ENCODE data around the gene MON1A.

Gene MON1A

DNA sequence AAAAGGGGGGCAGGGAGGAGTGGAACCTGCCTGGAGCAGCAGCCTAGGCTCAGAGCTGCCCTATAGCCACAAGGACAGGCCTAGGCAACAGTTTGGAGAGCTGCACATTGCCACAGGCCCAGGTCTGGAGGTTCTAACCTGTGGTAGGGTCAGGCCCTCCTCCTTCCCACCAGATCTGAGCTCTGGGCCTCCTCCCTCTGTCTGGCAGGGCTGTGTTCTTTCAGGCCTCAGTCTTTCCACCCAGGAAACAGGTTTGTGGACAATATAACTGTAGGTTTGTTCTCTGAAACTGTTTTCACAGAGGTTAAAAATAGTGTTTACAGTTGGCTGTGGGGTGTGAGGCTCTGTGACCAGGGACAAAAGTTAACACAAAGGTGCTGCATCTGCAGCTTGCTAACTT is 50.9 kb downstream of the MON1A start:
- TF ChIP-seq, protein P1, sequence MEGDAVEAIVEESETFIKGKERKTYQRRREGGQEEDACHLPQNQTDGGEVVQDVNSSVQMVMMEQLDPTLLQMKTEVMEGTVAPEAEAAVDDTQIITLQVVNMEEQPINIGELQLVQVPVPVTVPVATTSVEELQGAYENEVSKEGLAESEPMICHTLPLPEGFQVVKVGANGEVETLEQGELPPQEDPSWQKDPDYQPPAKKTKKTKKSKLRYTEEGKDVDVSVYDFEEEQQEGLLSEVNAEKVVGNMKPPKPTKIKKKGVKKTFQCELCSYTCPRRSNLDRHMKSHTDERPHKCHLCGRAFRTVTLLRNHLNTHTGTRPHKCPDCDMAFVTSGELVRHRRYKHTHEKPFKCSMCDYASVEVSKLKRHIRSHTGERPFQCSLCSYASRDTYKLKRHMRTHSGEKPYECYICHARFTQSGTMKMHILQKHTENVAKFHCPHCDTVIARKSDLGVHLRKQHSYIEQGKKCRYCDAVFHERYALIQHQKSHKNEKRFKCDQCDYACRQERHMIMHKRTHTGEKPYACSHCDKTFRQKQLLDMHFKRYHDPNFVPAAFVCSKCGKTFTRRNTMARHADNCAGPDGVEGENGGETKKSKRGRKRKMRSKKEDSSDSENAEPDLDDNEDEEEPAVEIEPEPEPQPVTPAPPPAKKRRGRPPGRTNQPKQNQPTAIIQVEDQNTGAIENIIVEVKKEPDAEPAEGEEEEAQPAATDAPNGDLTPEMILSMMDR (IDR thresholded peaks at IDR 0.05; ENCODE audit: borderline replicate concordance, control extremely low read depth, extremely low read depth, insufficient read depth, missing control alignments), result no peak
- in situ Hi-C loops (cut with MboI; ENCODE audit: low sequenced_read_pairs, unreplicated experiment), result no loop called here
- DNase-seq (ENCODE audit: low spot score), result no peak

DNA sequence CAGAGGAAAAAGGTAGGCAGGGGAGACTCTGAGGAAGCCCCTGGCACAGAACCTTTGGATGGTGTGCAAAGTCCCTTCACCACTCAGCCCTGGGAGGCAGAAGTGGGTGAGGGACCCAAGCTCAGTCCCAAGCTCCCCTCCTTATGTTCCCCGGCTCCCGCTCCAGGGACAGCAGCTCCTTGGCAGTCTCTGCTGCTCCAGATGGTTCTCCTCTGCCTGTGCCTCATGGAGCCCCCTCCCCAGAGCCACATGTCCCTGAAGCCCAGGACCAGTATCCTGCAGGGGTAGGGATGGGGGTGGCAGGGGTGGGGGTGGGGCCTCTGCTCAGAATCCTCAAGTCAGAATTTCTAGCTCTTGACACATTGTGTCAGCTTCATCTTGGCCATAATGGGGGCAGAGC is 51.9 kb downstream of the MON1A start:
- in situ Hi-C loops (cut with MboI; ENCODE audit: low sequenced_read_pairs, unreplicated experiment), result no loop called here
- no peak for DNase-seq (ENCODE audit: low spot score)
- TF ChIP-seq, protein P1 (IDR thresholded peaks at IDR 0.05; ENCODE audit: borderline replicate concordance, control extremely low read depth, extremely low read depth, insufficient read depth, missing control alignments), result no peak

DNA sequence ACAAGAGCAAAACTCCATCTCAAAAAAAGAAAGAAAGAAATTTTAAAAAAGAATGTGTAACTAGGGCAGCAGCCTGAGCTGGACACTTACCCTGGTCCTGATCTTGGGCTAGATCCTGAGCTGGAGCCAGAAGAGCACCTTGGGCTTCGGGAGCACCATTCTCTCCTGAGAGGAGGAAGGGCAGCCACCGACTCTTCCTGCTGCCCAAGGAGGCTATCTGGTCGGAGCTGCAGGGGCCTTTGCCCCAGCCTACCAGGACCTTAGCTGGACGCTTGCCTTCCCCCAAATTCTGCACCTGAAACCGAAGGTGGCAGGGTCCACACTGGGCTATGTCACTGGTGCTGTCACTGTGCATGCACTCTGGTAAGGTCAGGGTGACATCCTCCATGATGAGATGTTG is 53.0 kb downstream of the MON1A start:
- TF ChIP-seq, protein P1 (IDR thresholded peaks at IDR 0.05; ENCODE audit: borderline replicate concordance, control extremely low read depth, extremely low read depth, insufficient read depth, missing control alignments), result no peak
- DNase-seq (ENCODE audit: low spot score), result no peak
- in situ Hi-C loops (cut with MboI; ENCODE audit: low sequenced_read_pairs, unreplicated experiment), result no loop called here

DNA sequence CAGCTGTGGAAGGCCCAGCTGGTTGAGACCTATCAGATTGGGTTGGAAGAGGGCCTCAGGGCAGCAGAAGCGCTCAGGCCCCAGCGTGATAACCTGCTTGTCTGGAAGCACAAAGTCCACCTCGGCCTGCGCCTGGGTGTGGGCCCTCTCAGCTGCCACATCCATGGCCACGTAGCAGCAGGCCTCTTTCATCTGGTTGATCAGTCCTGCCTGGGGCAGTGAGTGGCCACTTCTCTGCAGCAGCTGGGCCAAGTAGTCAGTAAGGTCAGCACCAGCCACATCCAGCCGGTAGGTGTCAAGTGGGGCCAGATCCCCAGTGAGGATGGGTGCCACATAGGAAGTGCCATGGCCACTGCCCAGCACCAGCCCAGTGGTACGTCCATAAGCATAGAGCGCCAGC is 56.0 kb downstream of the MON1A start:
- TF ChIP-seq, protein P1 (IDR thresholded peaks at IDR 0.05; ENCODE audit: borderline replicate concordance, control extremely low read depth, extremely low read depth, insufficient read depth, missing control alignments), result no peak
- no peak for DNase-seq (ENCODE audit: low spot score)
- in situ Hi-C loops (cut with MboI; ENCODE audit: low sequenced_read_pairs, unreplicated experiment), result no loop called here

DNA sequence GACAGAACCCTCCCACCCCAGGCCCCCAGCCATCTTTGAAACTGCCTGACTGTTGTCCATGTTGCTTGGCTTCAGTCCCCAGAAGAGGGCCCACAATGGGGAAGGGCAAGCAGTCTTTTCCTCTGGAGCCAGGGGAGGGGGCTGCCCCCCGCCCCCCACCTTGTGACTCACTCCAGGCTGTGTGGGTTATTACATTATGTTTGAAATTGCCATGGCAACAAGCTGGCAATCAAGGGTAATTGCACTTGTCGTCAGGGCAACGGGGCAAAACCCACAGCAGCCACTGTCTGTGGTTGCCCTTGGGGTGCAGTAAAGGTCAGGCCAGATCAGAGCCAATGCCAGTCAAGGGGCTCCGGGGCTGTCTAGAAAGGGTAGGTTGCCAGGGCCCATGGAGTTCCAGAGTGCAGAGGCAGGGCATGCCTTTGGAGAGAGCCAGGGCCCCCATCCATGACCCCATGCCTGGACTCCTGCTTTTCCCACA is 56.8 kb downstream of the MON1A start:
- in situ Hi-C loops (cut with MboI; ENCODE audit: low sequenced_read_pairs, unreplicated experiment), result no loop called here
- DNase-seq (ENCODE audit: low spot score), result no peak
- TF ChIP-seq, protein P1 (IDR thresholded peaks at IDR 0.05; ENCODE audit: borderline replicate concordance, control extremely low read depth, extremely low read depth, insufficient read depth, missing control alignments), result no peak

DNA sequence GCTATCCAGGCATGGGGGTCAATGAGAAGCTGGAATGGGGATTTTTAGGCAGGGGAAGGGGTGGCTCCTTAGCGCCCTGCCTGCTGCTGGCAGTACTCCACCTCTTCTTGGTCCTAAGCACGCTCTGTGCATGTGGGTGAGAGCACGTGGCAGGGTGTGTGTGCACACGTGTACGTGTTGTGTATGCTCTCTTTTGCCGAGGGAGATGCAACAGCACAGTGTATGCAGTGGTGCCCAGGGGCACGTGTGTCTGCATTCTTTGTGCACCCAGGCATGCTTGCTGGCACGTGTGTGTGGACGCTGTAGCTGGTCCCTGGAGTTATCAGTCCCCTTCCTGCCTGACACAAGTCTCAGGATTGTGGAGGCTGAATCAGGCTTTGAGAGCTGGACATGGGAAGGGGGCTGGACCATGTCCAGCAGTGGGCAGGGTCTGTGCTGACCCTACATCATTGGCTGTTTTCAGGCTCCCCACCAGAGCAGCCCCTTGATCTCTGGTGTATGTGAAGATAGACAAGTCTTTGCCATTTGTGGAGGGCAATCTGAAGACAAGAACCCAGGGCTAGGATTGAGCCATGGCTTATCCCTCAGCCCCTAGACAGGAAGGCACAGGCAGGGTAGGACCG is 58.0 kb downstream of the MON1A start:
- TF ChIP-seq, protein P1 (IDR thresholded peaks at IDR 0.05; ENCODE audit: borderline replicate concordance, control extremely low read depth, extremely low read depth, insufficient read depth, missing control alignments), result no peak
- in situ Hi-C loops (cut with MboI; ENCODE audit: low sequenced_read_pairs, unreplicated experiment), result no loop called here
- DNase-seq (ENCODE audit: low spot score), result no peak
